Occipital lobe (tissue), 2 donors: ENCODE data around the gene NTRK3. TPM values are rescaled to one million over a fixed set of nuclear protein-coding genes. Genes with fewer than 3 reads are reported as not detected.

Source experiments
- DNase-seq: peaks from one replicate; lab custom pipeline; 2025; lab: John Stamatoyannopoulos, UW
- total RNA-seq: library from RNA; depleted of rRNA; stranded (reverse); fragments of >200 nt; gene quantifications from one replicate; pipeline ENCODE4 v1.2.3, GENCODE V29; 2014

The NTRK3 gene
- total RNA-seq, 1 donor from 2014 or later = 52.3 TPM

DNA sequence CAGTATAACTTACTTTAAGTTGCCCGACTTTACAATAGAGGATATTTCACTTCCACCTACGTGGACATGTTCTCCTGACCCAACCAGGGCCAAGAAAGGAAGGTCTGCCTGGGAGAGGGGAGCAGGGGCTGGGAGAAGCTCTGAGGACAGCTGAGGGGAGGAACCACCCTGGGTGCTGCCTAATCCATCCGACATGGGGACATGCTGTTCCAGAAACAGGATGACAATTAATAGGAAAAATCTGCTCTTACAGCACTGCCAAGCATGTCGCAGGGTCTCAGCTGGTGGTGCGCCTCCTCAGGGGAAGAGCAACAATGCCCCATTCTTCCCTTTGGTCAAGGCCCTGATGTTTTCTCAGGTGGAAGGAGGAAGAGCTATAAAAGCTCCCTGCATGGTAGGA is 132.3 kb downstream of the NTRK3 start:
- no peak for DNase-seq

DNA sequence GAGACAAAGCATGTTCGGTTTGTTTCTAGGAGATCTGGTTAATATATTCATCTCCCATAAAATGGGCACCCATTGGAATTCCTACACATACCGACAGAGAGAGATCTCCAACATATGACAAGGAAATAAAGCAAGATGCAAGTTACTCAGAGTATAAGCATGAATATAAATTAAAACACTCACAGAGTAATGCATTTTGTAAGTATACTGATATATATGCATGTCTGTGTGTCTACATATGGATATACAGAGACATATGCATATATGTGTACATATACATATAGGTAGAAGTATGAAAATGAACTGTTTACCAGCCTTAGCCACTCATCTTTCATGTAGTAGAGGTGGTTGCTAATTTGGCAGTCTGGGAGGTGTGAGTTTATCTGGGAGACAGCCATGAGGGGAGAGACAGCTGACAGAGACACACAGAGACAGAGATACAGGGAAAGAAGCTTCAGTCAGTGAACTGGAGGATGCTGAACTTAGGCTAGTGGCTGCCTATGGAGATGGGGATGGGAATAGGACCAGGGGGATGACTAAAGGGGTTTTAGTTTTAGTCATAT is 134.5 kb downstream of the NTRK3 start:
- DNase-seq = no peak

DNA sequence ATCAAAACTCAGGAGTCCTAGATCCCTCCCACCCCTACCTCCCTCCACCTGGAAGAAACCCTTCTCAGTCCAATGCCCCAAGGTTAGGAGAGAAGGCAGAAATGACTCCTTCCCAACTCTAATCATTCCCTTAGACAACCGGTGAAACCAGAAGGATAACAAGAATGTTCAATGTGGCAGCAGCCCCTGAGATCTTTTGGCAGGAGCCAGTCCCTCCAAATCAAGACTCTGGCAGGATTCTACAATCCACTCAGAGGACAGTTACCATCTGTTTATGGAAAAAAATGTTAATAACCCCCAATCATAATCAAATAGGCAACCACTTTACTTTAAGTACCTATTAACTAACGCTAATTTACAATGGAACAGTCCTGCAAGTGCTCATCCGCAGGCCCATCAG is 136.5 kb downstream of the NTRK3 start:
- DNase-seq = no peak

DNA sequence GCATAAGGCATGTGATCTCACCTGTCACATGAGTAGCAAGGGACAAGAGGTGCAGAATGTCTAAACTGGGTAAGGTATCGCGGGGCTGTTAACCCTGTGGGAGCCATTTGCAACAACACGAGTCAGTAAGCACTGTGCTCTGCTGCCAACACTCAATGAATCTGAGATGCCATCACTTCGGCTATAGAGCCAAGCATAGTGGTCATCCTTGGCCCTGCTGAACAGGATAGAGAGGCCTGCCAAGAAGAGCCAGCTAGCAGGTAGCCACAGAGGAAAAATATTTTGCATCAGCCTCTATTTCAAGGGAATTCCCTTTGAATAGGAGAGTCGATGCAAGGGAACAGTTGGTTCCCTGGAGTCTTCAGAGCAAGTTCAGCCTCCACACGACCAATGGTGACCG is 137.8 kb downstream of the NTRK3 start:
- no peak for DNase-seq

DNA sequence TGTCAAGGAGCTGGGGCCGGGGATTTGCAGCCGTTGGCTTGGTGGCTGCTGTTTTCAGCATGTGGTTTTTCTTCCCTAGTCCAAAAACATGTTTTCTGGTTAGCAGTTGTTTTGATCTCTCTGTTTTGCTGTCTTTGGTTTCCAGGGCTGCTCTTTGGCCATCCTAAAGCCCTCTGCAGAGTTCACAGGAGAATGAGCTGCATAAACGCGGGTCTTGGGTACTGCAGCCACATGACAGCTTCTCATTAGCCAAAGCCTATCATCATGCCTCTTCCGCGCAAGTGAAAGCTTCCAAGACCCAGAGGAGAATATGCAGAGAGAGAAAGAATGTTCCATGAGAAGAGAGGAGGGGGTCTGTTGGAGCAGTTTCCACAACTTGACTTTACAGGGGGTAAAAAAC is 138.5 kb downstream of the NTRK3 start:
- no peak for DNase-seq

DNA sequence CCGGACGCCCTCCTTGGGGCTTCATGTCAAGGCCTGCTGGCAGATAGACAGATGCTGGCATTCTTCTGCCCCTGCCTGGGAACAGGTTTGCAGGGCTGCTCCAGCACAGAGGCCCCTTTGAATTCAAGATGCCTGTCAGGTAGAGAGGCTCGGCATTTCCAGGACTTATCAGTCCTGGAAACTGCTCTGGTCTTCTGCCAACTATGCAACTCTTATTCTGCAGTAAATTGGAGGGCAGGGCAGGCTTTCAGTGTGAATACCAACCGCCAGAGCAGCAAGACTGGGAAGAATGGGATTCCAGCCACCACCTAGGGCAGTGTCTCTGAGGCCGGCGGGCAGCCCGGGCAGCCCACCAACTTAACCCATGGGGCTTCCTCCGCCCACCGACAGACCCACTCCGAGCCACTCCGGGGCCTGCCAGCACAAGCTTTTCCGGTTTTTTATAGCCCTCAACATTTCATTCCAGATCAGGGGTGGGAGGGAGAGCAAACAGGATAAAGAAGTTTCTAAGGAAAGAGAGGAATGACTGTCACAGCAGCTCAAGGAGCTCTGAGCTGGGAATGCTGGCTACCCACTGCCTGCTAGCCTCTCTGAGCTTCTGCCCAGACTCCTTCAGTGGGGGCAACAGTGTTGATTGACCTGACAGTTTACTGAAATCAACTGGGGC is 140.9 kb downstream of the NTRK3 start:
- DNase-seq = no peak

DNA sequence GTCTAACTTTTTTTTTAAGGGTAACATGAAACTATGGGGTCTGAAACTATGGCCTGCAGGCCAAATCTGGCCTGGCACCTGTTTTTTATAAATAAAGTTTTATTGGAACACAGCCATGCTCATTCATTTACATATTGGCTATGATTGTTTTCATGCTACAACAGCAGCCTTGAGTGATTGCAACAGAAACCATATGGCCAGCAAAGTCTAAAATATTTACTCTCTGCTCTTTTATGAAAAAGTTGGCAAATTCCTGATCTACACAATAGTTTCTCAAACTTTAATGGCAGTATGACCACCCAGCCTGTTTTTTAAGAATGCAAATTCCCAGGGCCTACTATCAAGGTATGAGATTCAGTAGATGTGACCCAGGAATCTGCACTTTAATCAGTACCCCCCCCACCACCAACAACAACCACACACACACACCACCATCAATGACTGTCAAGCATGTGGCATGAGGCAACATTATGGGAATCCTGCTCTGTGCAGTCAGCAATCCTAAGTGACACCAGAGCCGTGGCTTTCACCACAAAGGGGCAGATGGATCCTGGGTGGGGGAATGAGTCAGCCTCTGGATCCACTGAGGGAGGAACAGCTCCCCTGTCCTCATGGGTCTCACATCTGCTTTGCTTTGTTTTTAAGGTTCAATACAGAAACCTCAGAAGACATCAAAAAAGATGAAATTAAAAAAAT is 142.8 kb downstream of the NTRK3 start:
- DNase-seq = no peak

DNA sequence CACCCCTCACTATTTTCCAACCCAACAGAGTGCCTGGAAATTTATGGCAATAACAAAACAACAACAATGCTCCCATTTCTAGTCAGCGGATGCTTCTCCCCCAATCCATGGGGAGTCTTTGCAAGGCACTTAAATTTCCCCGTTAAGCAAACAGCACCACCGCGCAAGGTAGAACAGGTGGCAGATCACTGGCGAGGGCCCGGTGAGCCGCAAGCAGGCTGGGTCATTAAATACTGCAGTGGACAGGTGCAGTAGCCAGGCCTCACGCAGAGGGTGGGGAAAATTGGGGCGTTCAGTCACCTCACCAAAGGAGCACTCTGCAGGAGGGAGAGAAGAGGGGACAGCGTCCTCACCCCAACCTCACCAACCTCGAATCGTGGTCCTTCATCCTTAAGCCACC is 147.5 kb downstream of the NTRK3 start:
- no peak for DNase-seq

DNA sequence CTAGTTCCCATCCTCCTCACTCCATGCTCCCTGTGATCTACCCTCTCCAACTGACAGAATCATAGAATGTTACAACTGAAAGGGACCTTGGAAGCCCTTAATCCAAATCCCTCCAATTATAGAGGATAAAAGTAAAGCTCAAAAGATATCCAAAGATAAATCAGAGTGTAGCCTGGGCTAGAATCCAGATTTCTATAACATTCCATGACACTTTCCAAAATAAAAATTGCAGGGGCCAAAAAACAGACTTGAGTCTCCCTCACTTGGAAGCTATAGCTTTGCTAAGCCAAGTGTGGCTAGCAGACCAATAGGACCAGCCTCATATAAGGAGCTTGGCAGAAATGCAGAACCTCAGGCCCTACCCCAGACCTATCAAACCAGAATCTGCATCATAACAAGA is 148.1 kb downstream of the NTRK3 start:
- no peak for DNase-seq

DNA sequence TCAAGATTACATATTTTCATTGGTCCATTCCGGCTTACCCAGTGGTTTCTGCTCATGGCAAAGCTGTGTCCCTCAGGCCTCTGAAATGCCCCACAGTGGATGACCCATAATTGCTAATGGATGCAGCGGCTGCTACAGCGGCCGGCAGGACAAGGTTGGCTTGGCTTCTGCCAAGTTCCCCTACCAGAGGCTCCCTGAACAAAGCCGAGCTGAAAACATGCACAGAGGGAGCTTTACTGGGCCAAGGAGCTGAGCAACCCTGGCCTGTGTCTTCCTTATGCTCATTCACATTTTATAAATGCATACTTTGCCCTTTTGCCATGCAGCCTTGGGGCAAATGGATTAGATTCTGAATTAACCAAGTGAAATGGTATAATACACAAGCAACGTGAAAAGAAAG is 150.5 kb downstream of the NTRK3 start:
- no peak for DNase-seq

DNA sequence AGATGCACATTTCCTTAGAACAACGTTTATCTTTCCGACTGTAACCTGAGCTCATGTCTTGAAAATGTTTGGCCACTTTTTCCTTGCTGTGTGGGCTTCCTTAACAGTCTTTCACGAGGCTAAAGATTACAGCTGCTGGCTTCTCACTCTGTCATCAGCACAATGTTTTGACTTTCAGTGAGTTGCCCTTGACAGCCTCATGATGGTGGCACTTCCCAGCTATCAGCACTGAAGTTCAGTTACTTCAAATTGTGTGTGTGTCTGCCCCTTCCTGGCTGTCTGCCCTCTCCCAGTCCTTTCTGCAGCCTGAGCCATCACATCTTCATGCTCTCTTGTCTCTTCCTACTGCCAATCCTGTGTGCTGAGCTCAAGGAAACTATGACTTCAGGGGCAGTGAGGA is 152.2 kb downstream of the NTRK3 start:
- no peak for DNase-seq

DNA sequence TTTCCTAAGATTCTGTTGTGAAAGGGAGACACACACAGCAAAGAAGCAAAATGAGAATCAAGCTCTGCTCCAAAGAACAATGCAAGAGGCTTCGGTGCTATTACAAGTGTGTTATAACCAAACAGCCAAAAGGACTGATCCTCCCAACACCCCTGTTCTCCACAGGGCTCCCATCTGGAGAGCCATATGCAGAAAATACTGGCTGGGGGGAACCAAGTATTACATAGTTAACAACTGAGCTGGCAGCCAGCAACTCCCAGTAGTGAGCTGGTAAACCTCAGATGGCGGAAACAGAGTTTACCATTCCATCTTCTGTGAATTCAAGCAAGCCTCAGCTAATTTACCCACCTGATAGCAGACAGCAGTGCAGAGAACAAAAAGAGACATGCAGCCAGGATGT is 156.4 kb downstream of the NTRK3 start:
- DNase-seq = no peak

DNA sequence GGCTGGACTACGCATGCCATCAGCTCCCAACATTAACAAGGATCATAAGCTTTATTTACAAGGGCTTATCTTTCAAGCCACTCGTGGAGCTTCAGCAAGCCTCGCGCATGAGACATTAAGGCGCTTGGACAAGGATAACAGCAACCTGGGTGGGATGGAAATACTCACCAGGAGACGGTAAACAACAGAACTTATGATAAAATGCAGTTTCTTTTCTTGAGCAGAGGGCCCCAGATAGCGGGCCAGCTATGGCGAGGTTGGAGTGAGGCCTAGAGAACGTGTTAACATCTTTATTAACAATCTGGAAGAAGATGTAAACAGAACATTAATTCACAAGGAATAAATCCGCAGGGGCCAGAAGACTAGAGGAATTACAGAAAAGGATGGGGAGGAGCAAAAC is 158.2 kb downstream of the NTRK3 start:
- DNase-seq = no peak

DNA sequence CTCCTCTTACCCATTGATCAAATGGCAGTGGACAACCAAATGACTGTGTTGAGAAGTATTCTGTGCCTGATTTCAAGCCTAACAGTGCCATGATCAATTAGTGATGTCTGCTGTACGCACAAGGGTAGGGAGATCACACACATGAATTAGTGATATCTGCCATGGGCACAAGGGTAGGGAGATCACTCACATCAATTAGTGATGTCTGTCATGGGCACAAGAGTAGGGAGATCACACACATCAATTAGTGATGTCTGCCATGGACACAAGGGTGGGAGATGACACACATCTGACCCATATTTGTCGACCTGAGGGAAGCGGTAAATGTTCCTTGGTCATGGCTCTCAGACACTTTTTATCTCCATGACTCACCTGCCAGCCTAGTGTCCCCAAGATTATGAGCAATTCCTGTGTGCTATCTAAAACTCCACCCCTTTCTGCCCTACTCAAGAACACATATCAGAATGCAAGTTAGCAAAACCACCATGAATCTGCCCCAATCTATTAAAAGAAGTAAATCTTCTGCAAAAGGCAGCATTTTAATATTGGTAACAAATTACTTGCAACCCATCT is 165.0 kb downstream of the NTRK3 start:
- DNase-seq = no peak

DNA sequence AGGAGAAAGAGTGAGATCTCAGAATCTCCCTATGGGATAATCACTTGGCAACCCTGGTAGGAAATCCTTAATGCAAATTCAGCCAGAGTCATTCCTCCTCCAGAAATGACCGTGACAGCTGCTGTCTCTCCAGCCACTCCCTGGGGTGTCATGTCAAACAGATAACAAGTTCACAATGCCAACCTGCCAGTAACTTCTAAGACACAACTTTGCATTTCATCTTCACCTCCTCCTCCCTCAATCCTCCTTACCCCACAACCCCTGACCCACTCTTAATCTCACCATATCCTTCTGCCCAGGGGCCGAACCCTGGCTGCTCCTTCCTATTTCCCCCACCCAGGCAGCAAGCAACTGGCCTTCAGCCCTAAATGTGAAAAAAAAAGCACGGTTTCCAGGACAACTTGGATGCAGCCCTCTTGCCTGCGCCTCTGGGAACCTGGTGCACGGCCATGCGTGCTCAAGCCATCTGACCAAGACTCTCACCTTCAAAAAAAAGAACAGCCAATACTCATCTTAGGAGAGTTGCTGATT is 166.0 kb downstream of the NTRK3 start:
- no peak for DNase-seq

DNA sequence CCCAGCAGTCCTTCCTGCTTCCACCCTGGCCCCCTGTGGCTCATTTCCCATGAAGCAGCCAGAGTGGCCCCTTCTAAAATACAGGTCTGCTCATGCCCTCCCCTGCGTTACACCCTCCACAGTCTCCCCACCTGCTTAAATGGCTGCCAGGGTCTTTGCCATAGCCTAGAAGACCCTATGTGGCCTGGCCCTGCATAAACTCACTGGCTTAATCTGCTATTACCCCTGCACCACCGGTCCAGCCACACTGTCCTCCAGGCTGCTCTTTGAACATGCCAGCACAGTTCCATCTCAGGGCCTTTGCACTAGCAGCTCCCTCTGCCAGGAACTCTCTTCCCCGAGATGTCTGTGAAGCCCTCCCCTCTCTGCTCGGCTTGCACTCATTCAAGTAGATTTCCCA is 166.8 kb downstream of the NTRK3 start:
- DNase-seq = no peak

DNA sequence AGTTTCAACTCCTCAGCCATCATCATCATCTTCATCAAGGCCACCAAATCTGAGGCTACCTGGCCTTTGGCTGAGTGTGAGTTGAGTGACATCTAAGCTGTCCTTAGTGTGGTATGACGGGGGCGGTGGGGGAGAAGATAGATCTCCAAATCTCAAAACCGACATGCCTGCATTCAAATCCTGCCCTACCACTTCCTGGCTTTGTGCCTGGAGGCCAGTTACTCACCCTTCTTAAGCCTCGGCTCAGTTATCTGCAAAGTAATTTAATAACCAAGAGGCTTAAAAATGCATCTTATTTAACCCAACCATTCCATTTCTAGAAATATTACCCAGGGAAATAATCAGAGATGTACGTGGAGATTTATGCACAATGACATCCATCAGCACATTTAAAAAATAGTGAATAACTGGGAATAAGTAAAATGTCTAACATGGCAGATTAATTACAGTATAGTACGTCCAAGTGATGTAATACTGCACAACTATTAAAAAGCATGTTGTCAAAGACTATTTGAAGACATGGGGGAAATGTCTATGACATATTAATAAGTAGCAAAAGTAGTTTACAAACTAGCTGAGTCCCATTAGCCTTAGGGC is 167.4 kb downstream of the NTRK3 start:
- DNase-seq = no peak

DNA sequence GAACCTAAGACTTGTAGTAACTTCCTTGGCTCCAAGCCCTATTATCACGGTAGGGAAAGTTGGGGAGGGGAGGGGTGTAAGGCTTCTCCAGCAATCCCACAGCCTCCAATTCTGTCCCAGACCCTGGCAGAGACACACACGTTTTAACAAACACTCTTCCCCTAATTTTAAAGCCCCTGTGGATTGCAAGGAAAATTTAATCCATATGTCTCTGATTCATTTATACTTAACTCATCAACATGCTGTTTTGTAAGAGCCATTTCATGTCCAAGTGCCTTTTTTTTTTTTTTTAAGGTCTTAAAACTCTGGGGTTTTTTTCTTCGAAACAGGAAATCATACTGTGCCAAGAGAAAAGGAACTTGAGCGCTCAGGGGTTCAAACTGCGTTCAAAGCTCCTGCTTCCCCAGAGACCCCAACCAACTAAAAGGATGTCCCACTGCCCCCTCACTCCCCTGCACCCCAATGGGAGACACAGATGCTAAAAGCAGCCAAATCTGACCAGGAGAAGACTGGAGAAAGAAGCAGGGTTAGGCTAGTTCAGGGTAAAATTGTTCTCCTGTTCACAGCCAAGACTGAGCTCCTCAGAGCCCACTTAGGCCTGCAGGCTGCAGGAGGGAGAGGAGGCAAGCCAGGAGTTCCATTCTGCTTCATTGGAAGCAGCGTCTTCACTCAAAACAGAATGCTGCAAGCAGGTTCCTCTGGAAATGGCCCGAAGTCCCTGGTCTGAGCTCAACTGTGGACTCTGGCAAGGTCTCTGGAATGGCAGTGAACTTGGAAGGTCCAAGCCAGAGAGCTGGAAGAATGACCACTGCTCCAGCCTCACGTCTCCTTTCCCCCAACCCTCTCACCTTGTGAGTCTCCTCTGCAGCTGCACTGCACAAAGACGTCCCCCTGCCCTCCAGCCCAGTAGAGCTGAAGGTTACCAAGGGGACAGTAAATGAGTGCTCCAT is 172.5 kb downstream of the NTRK3 start:
- no peak for DNase-seq

DNA sequence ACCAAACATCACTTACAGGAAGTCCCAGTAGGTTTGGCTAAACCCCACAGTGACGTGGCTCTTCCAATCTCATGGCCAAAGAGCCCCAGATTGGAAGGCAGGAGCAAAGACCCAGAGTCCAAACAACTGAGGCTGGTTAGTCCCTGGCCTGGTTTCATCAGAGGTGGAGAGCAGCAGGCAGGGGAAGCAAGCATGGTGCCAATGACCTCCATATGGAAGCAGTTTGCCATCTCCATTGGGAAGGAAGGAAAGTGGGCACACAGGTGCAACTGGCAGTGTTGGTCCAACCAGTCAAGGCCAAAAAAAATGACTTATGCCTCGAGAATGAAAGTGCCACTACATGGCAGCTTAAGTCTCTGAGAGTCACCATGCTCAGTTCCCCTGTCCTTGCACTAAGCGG is 175.9 kb downstream of the NTRK3 start:
- no peak for DNase-seq

DNA sequence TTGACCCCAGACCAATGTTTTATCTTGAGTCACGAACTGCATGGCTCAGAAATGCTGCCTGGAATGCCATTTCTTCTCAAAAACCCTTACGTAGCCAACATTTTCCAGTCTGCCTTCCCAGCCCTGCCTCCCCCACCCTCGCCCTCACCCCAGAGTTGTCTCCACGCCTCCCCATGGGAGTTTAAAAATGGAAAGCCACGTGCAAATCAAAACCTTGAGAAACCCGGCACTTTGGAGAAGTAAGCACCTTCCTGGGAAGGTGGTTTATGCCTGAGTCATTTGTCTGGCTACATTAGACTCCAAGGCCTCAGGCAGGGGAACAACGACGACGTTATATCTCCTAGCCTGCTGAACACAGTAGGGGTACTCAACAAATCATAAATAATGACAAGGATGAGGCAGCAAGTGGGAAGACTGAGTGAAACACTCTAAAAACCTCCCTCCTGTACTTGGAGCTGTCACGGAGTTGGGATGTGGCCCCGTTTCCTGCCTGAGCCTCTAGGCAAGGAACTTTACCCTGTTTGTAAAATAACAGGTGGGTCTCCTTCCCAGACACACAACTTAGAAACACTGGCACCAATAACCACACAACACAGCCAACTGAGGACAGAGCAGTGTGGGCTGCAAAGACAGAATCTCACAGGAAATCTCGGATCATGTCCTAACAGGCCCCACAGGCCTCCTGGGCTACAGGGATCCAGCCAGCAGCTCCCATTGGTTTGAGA is 179.1 kb downstream of the NTRK3 start:
- DNase-seq = no peak
